Ascending aorta (tissue), 2 donors: ENCODE measurements around the gene CPNE4. TPM values are rescaled to one million over a fixed set of nuclear protein-coding genes. Genes with fewer than 3 reads are reported as not detected.

Experiments
- DNase-seq, 2 donors: peaks; one replicate each; pipeline ENCODE4 v3.0.0-alpha.2; 2019; ENCODE audit warnings: low spot score in 2 of 2
- H3K27ac ChIP-seq, 2 donors: fragments of 200-600 bp; sonication (generic); one replicate each; pipeline ENCODE4 v1.5.1; 2016 to 2017; ENCODE audit warnings: mild to moderate bottlenecking in 1 of 2
- H3K27me3 ChIP-seq: fragments of 200-600 bp; sonication (generic); one replicate; pipeline ENCODE4 v1.5.1; 2017
- H3K36me3 ChIP-seq, 2 donors: fragments of 200-600 bp; sonication (generic); one replicate each; pipeline ENCODE4 v1.5.1; 2016
- H3K4me1 ChIP-seq, 2 donors: fragments of 200-600 bp; sonication (generic); one replicate each; pipeline ENCODE4 v1.5.1; 2016 to 2017; ENCODE audit warnings: mild to moderate bottlenecking in 1 of 2
- H3K4me3 ChIP-seq, 2 donors: fragments of 200-600 bp; sonication (generic); one replicate each; pipeline ENCODE4 v1.5.1; 2016 to 2017; ENCODE audit warnings: mild to moderate bottlenecking in 1 of 2
- H3K9me3 ChIP-seq, 2 donors: fragments of 200-600 bp; sonication (generic); one replicate each; pipeline ENCODE4 v1.5.1; 2016
- CTCF ChIP-seq, 3 experiments: fragments of 200-600 bp in 2 of 3; fragments of 450-650 bp in 1 of 3; sonication (generic) in 2 of 3; IDR thresholded peaks; one replicate each; pipeline ENCODE4 v1.5.1; 2016 to 2019; ENCODE audit warnings: antibody characterized with exemption in 3 of 3, mild to moderate bottlenecking in 1 of 3, moderate library complexity in 1 of 3
- intact Hi-C: fragments of 100-400 bp; cut with DNase I; formaldehyde crosslinking; loops from one replicate; pipeline ENCODE4 v1.15.1; 2023
- total RNA-seq: library from RNA; depleted of rRNA; stranded (reverse); fragments of >200 nt; gene quantifications from one replicate; pipeline ENCODE4 v1.1.0, GENCODE V29; 2016

CPNE4 gene
- total RNA-seq, 1 donor from 2014 or later: not detected

- no peaks in the 10 kb centered on the region for H3K27me3 ChIP-seq
- TF ChIP-seq CTCF (IDR thresholded peaks at IDR 0.05): no peak
- no peaks in the 10 kb centered on the region for H3K9me3 ChIP-seq
- no peaks in the 10 kb centered on the region for H3K36me3 ChIP-seq
- no peaks in the 10 kb centered on the region for H3K4me1 ChIP-seq
- DNase-seq: no peak
- H3K4me3 ChIP-seq: no peak overlapping the region
- no peak overlapping the region for H3K27ac ChIP-seq
- intact Hi-C loops: no loop called here
Measured at GRCh38 chr3:131728898-131729642, 305.7 kb downstream of the CPNE4 start.

GRCh38 chr3:131725414-131725813 lies 309.4 kb downstream of the CPNE4 start:
- H3K9me3 ChIP-seq: no peaks in the 10 kb centered on the region
- no peaks in the 10 kb centered on the region for H3K36me3 ChIP-seq
- H3K4me1 ChIP-seq: no peaks in the 10 kb centered on the region
- no peak overlapping the region for H3K4me3 ChIP-seq
- no peak overlapping the region for H3K27ac ChIP-seq
- H3K27me3 ChIP-seq: no peaks in the 10 kb centered on the region
- intact Hi-C loops: no loop called here
- TF ChIP-seq CTCF (IDR thresholded peaks at IDR 0.05): no peak
- DNase-seq: no peak

- no peaks in the 10 kb centered on the region for H3K36me3 ChIP-seq
- H3K4me1 ChIP-seq: no peaks in the 10 kb centered on the region
- H3K27ac ChIP-seq: no peak overlapping the region
- TF ChIP-seq CTCF (IDR thresholded peaks at IDR 0.05): no peak
- intact Hi-C loops: no loop called here
- H3K9me3 ChIP-seq: no peaks in the 10 kb centered on the region
- no peak for DNase-seq
- H3K4me3 ChIP-seq: no peak overlapping the region
- H3K27me3 ChIP-seq: no peaks in the 10 kb centered on the region
Measured at GRCh38 chr3:131723343-131723742, 311.5 kb downstream of the CPNE4 start.

- no peak for DNase-seq
- Histone ChIP-seq H3K36me3 (no peaks in the 10 kb centered on the region), H3K9me3 (no peaks in the 10 kb centered on the region), H3K27me3 (no peaks in the 10 kb centered on the region), H3K4me1 (no peaks in the 10 kb centered on the region), H3K4me3 (no peak overlapping the region), H3K27ac (no peak overlapping the region)
- intact Hi-C loops: no loop called here
- TF ChIP-seq CTCF (IDR thresholded peaks at IDR 0.05): no peak
Measured at GRCh38 chr3:131717493-131717892, 317.3 kb downstream of the CPNE4 start.

GRCh38 chr3:131716943-131717342 lies 317.9 kb downstream of the CPNE4 start:
- H3K4me3 ChIP-seq: no peak overlapping the region
- H3K9me3 ChIP-seq: no peaks in the 10 kb centered on the region
- H3K4me1 ChIP-seq: no peaks in the 10 kb centered on the region
- no peak for TF ChIP-seq CTCF (IDR thresholded peaks at IDR 0.05)
- no peaks in the 10 kb centered on the region for H3K36me3 ChIP-seq
- DNase-seq: no peak
- no peaks in the 10 kb centered on the region for H3K27me3 ChIP-seq
- intact Hi-C loops: no loop called here
- H3K27ac ChIP-seq: no peak overlapping the region

GRCh38 chr3:131716007-131716406 lies 318.8 kb downstream of the CPNE4 start:
- no peaks in the 10 kb centered on the region for H3K27me3 ChIP-seq
- intact Hi-C loops: no loop called here
- no peak for TF ChIP-seq CTCF (IDR thresholded peaks at IDR 0.05)

More at GRCh38 chr3:131716007-131716406, 318.8 kb downstream of the CPNE4 start:
- Histone ChIP-seq H3K4me1 (no peaks in the 10 kb centered on the region), H3K27ac (no peak overlapping the region), H3K9me3 (no peaks in the 10 kb centered on the region), H3K4me3 (no peak overlapping the region), H3K36me3 (no peaks in the 10 kb centered on the region)
- DNase-seq: no peak
